Activated T-cell treated with anti-CD3 and anti-CD28 coated beads for 24 hours (primary cell): ENCODE measurements around the gene TEF.
"Not testable (repeated sequence)": the region's sequence is repeated elsewhere in the genome, so short reads cannot be mapped to it uniquely, and the experiment has no call there.

ENCODE experiments used
- DNase-seq: peaks from one replicate; pipeline ENCODE4 v3.0.0-alpha.2; 2020; ENCODE audit warnings: low read depth

The TEF gene

GRCh38 chr22:41383085-41383484 is 1.3 kb downstream of the TEF start:
- no peak for DNase-seq

GRCh38 chr22:41384128-41384527 is 2.4 kb downstream of the TEF start:
- no peak for DNase-seq

- no peak for DNase-seq
Observed at GRCh38 chr22:41387341-41387740, 5.6 kb downstream of the TEF start.

- DNase-seq, result no peak
Observed at GRCh38 chr22:41394012-41394356, 12.2 kb downstream of the TEF start.

- DNase-seq, result no peak
Observed at GRCh38 chr22:41395531-41396240, 13.9 kb downstream of the TEF start.

GRCh38 chr22:41397143-41397811 is 15.5 kb downstream of the TEF start:
- DNase-seq, result no peak

GRCh38 chr22:41398921-41399320 is 17.2 kb downstream of the TEF start:
- no peak for DNase-seq

- DNase-seq, result no peak
Observed at GRCh38 chr22:41401781-41402648, 20.3 kb downstream of the TEF start.

GRCh38 chr22:41402851-41403250 is 21.1 kb downstream of the TEF start:
- not testable (repeated sequence) for DNase-seq

- peak; percentile 82 for DNase-seq
Observed at GRCh38 chr22:41403532-41404318, 22.0 kb downstream of the TEF start.

- no peak for DNase-seq
Observed at GRCh38 chr22:41405588-41405987, 23.8 kb downstream of the TEF start.

GRCh38 chr22:41406410-41406809 is 24.7 kb downstream of the TEF start:
- DNase-seq, result no peak

GRCh38 chr22:41407433-41407832 is 25.7 kb downstream of the TEF start:
- no peak for DNase-seq

- DNase-seq, result no peak
Observed at GRCh38 chr22:41408665-41409064, 26.9 kb downstream of the TEF start.

GRCh38 chr22:41410311-41410751 is 28.6 kb downstream of the TEF start:
- DNase-seq, result no peak

GRCh38 chr22:41411021-41411851 is 29.5 kb downstream of the TEF start:
- no peak for DNase-seq

- no peak for DNase-seq
Observed at GRCh38 chr22:41415554-41415953, 33.8 kb downstream of the TEF start.

- DNase-seq, result no peak
Observed at GRCh38 chr22:41417622-41418390, 36.1 kb downstream of the TEF start.

- DNase-seq, result no peak
Observed at GRCh38 chr22:41418717-41419116, 37.0 kb downstream of the TEF start.

- no peak for DNase-seq
Observed at GRCh38 chr22:41425660-41426365, 44.1 kb downstream of the TEF start.
